Ovary (tissue), 9 donors: ENCODE measurements around the gene PPP2R5C. TPM values are rescaled to one million over a fixed set of nuclear protein-coding genes. Genes with fewer than 3 reads are reported as not detected.
A peak's percentile ranks its signal among the peaks of the same experiment; 100 is the strongest.

ENCODE experiments used
- DNase-seq, 5 donors: peaks; one replicate each; pipeline ENCODE4 v3.0.0-alpha.2; 2019 to 2020
- H3K27ac ChIP-seq, 2 donors: fragments of 200-600 bp; one replicate each; pipeline versions ENCODE4 v1.5.1 to v1.8.0; 2019 to 2022
- H3K27me3 ChIP-seq: fragments of 200-600 bp; one replicate; pipeline ENCODE4 v1.8.0; 2022
- H3K36me3 ChIP-seq: fragments of 200-600 bp; sonication (generic); one replicate; pipeline ENCODE4 v1.5.1; 2019
- H3K4me1 ChIP-seq: one replicate; pipeline ENCODE4 v1.8.1; 2013; ENCODE audit warnings: mild to moderate bottlenecking, moderate library complexity; ENCODE audit not compliant: insufficient read depth
- H3K4me3 ChIP-seq: fragments of 200-600 bp; sonication (generic); one replicate; pipeline ENCODE4 v1.5.1; 2017
- H3K9me3 ChIP-seq, 2 donors: fragments of 200-600 bp in 1 of 2; sonication (generic) in 1 of 2; one replicate each; pipeline versions ENCODE4 v1.5.1 to v1.8.1; 2013 to 2019; ENCODE audit warnings: mild to moderate bottlenecking in 1 of 2, moderate library complexity in 1 of 2
- EP300 ChIP-seq: sonication (generic); formaldehyde crosslinking; IDR thresholded peaks from one replicate; pipeline ENCODE4 v1.6.1; 2017; ENCODE audit warnings: antibody characterized with exemption
- POLR2A ChIP-seq: fragments of 450-650 bp; IDR thresholded peaks from one replicate; pipeline ENCODE4 v1.6.1; 2017; ENCODE audit warnings: antibody characterized with exemption, mild to moderate bottlenecking, moderate library complexity
- WGBS, 3 donors: extraction: QIAGEN DNeasy Blood & Tissue Kit in 1 of 3; methylation state at CpG; one replicate each; pipeline versions ENCODE4 v1.1.5 to v1.1.7; 2013 to 2017; 5-methylcytosine and 5-hydroxymethylcytosine counted together
- intact Hi-C, 4 donors: fragments of 100-400 bp; cut with DNase I; formaldehyde crosslinking; loops; one replicate each; pipeline versions ENCODE4 v1.11.0 to v1.15.1; 2022 to 2023
- polyA plus RNA-seq, 2 donors: library from polyadenylated mRNA; stranded (reverse); fragments of 200-250 nt in 1 of 2; fragments of 350-450 nt in 1 of 2; fragmentation: Illumina TruSeq in 1 of 2; extraction: RNeasy Lipid Tissue Mini Kit (QIAGEN cat#74804) in 1 of 2; gene quantifications; one replicate each; pipeline ENCODE4 v1.2.3, GENCODE V29; 2013 to 2014
- total RNA-seq, 7 donors: library from RNA; depleted of rRNA in 2 of 7; stranded (reverse); fragments of >200 nt in 2 of 7; fragmentation: NEBNext Ultra II Directional in 3 of 7; extraction: Animal tissue kit (Norgen Biotek cat#: 25700) in 3 of 7; gene quantifications; one replicate each; pipeline versions ENCODE4 v1.1.0 to v1.2.4, GENCODE V29; 2016 to 2023
- TF ChIP-seq, protein P1 (sequence below), 3 donors: fragments of 450-650 bp in 2 of 3; fragments of 200-600 bp in 1 of 3; IDR thresholded peaks; one replicate each; pipeline versions ENCODE4 v1.5.1 to v1.8.0; 2016 to 2022; ENCODE audit warnings: antibody characterized with exemption in 3 of 3, mild to moderate bottlenecking in 1 of 3
- donor health status: DM: no; HTN: no; CAD: no; lungs with moderate emphysema.
- donor health status: DM: no; HTN: no; CAD: no.
- donor health status: Bipolar disorder and iron deficiency.
- donor health status: DM: yes; HTN: yes; CAD: no.
- donor health status: DM: no; HTN: no; CAD: no.
- donor health status: DM: yes; HTN: yes; CAD: no.

The PPP2R5C gene
- total and polyA plus RNA-seq, 9 donors, result 52.8 to 136 (median 96.6) TPM

DNA sequence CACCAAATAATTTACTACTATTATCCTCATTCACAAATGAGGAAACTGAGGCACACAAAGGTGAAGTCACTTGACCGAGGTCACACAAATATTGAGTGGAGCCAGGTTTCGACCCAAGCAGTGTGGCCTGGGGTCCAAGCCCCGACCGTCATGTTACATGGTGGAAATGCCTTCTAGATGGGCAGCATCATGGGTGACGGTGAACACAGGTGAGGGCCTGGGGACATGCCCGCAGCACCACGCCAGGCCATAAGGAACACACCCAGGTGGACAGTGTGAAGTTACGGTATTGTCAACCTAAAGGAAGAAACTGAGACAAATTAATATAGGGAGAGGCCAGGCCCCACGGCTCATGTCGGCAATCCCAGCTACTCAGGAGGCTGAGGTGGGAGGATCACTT, 167.6 kb downstream of the PPP2R5C start:
- TF ChIP-seq POLR2A (no peak), EP300 (no peak)
- TF ChIP-seq, protein P1, sequence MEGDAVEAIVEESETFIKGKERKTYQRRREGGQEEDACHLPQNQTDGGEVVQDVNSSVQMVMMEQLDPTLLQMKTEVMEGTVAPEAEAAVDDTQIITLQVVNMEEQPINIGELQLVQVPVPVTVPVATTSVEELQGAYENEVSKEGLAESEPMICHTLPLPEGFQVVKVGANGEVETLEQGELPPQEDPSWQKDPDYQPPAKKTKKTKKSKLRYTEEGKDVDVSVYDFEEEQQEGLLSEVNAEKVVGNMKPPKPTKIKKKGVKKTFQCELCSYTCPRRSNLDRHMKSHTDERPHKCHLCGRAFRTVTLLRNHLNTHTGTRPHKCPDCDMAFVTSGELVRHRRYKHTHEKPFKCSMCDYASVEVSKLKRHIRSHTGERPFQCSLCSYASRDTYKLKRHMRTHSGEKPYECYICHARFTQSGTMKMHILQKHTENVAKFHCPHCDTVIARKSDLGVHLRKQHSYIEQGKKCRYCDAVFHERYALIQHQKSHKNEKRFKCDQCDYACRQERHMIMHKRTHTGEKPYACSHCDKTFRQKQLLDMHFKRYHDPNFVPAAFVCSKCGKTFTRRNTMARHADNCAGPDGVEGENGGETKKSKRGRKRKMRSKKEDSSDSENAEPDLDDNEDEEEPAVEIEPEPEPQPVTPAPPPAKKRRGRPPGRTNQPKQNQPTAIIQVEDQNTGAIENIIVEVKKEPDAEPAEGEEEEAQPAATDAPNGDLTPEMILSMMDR (IDR thresholded peaks at IDR 0.05), result no peak
- DNase-seq, result peak in 1 of 5 donors; percentile 38
- WGBS, 3 donors, result 87 to 98% (median 94%) methylated on average over 10 of the region's 10 CpGs
- Histone ChIP-seq H3K4me3 (no peak overlapping the region), H3K9me3 (no peaks in the 10 kb centered on the region), H3K36me3 (no peaks in the 10 kb centered on the region), H3K27ac (peak overlapping the region; percentile 50 to 93), H3K27me3 (no peaks in the 10 kb centered on the region), H3K4me1 (peaks cover 13% of the 10 kb centered on the region)
- intact Hi-C loops, result no loop called here

DNA sequence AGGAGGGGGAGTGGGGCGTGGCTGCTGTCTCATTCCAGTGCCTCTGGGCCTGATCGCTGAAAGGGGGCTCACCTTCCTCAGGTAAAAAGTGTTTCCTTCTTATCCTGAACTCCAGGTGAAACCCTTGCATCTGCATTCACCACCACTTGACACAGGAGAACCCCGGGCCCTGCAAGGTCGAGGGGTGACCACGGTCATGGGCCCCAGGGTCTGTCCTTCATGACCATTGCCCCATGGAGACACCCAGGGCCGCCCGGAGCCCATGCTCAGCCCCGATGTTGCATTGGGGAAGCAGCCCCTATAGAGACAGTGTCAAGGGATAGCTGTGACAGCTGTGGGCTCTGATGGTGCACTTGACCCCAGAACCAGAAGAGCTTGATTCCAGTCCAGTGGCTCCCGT, 168.4 kb downstream of the PPP2R5C start:
- 84 to 92% (median 89%) methylated on average over 9 of the region's 9 CpGs for WGBS, 3 donors
- peaks cover 13% of the 10 kb centered on the region for H3K4me1 ChIP-seq
- no peak overlapping the region for H3K4me3 ChIP-seq
- peak overlapping the region in 1 of 2 donors; percentile 93 for H3K27ac ChIP-seq
- no peaks in the 10 kb centered on the region for H3K9me3 ChIP-seq
- no peak for TF ChIP-seq POLR2A
- no peak for TF ChIP-seq EP300
- TF ChIP-seq, protein P1 (IDR thresholded peaks at IDR 0.05), result no peak
- H3K27me3 ChIP-seq, result no peaks in the 10 kb centered on the region
- intact Hi-C loops, result no loop called here
- H3K36me3 ChIP-seq, result no peaks in the 10 kb centered on the region
- DNase-seq, result peak in 1 of 5 donors; percentile 36

DNA sequence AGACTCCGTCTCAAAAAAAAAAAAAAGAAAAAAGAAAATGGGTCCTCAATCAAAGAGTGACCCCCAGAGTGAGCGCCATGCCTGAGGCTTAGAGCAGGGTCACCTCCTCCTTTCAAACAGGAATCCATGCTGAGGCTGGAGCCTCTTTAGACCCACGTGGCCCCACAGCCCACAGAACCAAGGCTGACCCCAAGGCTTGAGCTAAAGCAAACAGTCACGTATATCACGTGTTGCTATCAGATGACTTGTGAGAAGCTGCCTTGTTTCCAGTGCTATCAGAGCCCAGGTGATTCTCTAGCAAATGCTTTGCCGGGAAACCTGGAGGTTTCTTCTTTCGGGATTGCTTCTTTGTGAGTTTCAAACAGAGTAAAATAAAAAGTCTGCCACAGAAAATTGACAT, 171.2 kb downstream of the PPP2R5C start:
- Histone ChIP-seq H3K4me3 (no peak overlapping the region), H3K36me3 (no peaks in the 10 kb centered on the region), H3K27ac (no peak overlapping the region), H3K27me3 (no peaks in the 10 kb centered on the region), H3K4me1 (peaks cover 11% of the 10 kb centered on the region), H3K9me3 (no peaks in the 10 kb centered on the region)
- DNase-seq, result peak in 1 of 5 donors; percentile 20
- WGBS, 3 donors, result 35 to 56% (median 35%) methylated on average over 7 of the region's 7 CpGs
- intact Hi-C loops, result no loop called here
- TF ChIP-seq POLR2A, result no peak
- TF ChIP-seq, protein P1 (IDR thresholded peaks at IDR 0.05), result no peak
- no peak for TF ChIP-seq EP300

DNA sequence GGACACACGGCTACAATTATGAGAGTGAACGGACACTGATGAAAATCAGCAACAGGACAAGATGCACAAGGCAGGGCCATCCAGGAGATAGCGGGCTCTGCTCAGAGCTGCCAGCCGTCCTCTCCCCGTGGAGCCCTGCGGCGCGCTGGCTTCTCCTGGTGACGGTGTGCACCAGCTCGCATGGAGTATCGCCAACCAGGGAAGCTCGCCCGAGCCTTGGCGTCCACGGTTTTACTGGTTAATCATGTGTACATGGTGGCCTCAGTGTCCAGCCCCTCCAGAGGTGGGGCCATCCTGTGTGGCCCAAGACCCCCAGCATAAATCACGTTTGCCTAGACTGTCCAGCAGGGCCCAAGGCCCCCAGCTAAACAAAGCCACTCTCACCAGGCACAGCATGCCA, 171.7 kb downstream of the PPP2R5C start:
- no peak overlapping the region for H3K27ac ChIP-seq
- H3K36me3 ChIP-seq, result no peaks in the 10 kb centered on the region
- H3K4me1 ChIP-seq, result peaks cover 10% of the 10 kb centered on the region
- intact Hi-C loops, result no loop called here
- TF ChIP-seq, protein P1 (IDR thresholded peaks at IDR 0.05), result no peak
- TF ChIP-seq POLR2A, result no peak
- TF ChIP-seq EP300, result no peak
- no peaks in the 10 kb centered on the region for H3K27me3 ChIP-seq
- no peak overlapping the region for H3K4me3 ChIP-seq
- no peaks in the 10 kb centered on the region for H3K9me3 ChIP-seq
- DNase-seq, result peak in 1 of 5 donors; percentile 36
- 74 to 80% (median 79%) methylated on average over 16 of the region's 16 CpGs for WGBS, 3 donors
